ENCODE results near the gene GLI3.

- TF ChIP-seq CTCF (IDR thresholded peaks at IDR 0.05) (no peak), POLR2A (IDR thresholded peaks at IDR 0.05) (no peak)
Measured at GRCh38 chr7:42134276-42134876, 102.6 kb downstream of the GLI3 start.
